HuH-7.5 (cell line): ENCODE data around the gene PEX11B.
"Not testable (repeated sequence)": the region's sequence is repeated elsewhere in the genome, so short reads cannot be mapped to it uniquely, and the experiment has no call there.

Source experiments
- DNase-seq: peaks from one replicate; pipeline ENCODE4 v3.0.0; 2011; ENCODE audit warnings: low spot score

Gene PEX11B

DNA sequence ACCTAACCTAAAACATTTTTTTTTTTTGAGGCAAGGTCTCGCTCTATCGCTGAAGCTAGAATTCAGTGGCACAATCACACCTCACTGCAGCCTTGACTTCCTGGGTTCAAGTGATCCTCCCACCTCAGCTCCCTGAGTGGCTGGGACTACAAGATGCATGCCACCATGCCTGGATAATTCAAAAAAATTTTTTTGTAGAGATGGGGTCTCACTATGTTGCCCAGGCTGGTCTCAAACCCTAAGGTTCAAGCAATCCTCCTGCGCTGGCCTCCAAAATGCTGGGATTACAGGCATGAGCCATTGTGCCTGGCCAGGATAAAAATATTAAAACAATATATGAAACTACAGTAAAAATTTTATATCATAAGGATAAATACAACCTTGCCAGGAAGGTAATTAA is 34.4 kb upstream of the PEX11B start:
- DNase-seq = no peak

DNA sequence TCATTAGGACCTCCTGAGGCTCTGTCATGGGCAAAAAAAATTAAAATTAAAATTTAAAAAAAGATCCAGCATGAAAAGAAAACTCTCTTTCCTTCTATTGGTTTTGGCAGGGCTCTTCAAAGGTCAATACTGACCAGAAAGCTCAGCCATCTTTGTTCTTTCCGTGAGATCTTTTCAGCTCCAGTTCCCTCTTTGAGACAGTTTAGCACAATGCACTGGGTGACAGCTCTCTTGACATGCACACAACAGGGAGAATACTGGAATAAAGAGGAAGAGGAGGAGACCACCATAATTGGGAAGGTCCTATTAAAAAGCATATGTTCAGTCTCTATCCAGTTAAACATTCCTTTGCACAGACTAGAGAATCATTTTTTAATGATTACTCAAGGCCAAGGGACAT is 33.0 kb upstream of the PEX11B start:
- no peak for DNase-seq

DNA sequence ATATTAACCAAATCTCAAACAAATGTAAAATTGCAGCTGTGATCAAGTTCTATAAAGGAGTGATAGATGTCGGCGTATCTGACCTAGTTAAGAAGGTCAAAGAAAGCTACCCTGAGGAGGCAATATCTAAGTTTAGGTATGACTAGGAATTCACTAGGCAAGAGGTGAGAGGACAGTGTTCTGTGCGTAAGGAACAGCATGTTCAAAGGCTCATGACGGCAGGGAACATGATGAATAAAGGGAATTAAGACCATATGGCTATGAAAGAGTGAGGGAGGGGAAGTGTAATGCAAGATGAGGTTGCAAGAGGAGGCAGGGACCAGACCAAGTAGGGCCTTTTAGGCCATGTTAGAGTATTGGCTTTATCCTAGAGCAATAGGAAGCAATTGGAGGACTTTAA is 30.7 kb upstream of the PEX11B start:
- no peak for DNase-seq

DNA sequence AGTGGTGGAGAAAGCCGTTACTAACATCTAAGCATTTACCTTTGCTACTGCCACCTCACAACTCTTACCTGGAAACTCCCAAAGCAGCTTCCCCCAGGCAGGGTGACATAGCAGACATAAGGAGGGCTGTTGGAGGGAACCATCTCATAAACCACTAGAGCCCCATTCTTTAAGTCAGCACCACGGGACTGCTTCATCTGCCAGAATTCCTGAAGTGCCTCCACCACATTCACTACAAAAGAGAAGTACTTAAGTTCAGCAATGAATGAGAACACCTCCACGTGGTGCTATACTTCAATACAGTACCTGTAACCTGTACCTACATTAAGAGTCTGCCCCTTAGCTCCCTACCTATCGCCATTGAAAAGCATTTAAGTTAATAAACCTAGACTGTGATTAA is 29.0 kb upstream of the PEX11B start:
- no peak for DNase-seq

DNA sequence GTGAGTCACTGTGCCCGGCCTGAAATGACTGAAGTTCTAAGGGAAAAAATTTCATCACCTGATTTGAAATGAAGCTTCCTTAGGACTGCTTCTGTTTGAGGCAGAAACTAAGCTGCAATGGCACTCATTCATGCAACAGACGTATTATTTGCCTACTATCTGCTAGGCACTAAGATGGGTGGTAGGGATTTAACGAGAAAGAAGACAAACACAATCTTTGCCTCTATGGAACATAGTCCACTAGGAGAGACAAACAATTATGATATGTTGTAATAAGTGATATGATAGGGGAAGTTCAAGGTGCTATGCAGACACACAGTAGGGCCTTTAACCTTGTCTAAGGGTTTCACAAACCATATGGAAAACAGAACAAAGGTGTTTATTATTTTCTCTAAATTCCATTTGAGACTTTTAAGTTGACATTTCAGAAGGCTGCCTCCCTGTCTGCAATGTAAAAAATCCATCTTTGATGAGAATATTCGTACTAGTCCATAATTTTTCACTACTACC is 28.0 kb upstream of the PEX11B start:
- DNase-seq = no peak

DNA sequence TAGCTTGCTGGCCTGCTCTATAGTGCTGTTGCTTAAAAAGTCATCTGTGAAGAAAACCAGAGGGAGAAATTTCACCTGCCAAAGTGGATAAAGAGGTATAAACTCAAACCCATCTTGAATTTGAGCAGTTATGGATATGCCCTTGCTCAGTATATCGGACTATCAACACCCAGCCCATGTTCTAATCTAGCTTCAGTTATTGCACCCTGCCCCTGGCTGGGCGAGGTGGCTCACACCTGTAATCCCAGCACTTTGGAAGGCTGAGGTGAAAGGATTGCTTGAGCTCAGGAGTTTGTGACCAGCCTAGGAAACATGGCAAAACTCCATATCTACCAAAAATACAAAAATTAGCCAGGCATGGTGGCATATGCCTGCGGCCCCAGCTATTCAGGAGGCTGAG is 26.0 kb upstream of the PEX11B start:
- no peak for DNase-seq

DNA sequence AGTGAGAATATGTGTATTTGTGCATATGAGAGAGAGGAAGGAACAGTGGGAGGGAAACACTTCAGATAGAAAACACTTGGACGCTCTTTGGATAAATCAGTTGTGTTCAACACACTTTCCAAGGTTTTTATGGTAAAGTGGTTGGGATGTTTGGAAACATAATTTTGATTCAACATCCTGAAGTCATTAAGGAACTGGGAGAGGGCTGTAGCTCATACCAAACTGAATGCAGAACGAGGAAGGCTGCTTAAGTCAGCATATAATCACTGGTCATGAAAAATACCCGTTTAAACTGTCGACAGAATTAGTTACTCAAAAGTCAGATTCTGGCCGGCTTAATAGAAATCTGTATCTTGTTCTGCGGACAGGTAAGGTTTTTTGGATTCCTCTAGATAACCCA is 24.4 kb upstream of the PEX11B start:
- DNase-seq = no peak

DNA sequence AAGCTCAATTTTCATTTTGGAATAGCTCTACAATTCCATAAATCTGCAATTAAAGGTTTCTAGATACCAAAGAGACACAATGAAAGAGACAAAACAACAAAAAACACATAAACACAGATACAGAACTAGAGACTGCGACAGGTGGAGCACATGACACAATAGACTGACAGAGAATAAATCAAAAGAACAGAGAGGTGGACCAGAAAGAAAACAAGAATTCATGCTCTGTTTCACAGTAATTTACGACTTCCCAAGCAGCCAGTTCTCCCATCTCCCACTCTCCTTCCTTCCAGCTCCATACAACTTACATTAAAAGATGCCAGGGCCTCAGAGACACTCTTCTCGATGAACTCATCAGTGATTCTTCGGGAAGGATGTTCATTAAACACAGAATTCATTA is 23.9 kb upstream of the PEX11B start:
- no peak for DNase-seq

DNA sequence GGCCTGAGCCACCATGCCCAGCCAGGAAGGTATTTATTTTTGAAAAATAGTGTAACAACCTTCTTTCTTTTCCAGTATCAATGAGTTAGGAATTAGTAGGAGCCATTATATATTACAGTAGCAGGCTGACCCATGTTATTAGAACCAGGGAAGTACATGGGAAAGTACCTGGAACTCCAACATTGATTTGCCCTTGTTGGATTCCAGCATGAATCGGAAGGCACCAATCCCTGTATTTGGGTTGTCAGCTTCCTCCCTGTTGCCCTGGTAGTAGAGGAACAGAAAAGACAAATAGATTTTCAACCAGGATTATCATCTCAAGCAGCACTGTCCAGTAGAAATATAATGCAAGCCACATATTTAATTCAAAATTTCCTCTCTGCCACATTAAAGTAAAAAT is 18.9 kb upstream of the PEX11B start:
- DNase-seq = no peak

DNA sequence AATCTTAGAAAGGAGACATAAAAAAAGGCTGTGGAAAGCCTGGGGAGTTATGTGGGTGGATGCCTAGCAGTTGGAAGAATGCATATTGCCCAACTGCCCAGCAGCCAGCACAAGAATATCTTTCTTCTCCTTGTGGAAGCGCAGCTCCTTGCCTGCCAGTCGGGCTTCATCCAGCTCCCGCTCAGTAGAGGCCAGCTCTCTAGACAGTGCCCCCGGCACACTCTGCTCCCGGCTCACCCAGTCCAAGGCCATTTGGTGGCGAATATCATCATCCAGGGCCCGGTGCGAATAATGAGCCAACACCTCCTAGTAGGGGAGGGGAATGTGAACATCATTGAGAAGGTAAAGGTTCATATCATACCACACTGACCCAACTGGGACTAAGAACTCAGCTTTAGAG is 17.7 kb upstream of the PEX11B start:
- DNase-seq = no peak

DNA sequence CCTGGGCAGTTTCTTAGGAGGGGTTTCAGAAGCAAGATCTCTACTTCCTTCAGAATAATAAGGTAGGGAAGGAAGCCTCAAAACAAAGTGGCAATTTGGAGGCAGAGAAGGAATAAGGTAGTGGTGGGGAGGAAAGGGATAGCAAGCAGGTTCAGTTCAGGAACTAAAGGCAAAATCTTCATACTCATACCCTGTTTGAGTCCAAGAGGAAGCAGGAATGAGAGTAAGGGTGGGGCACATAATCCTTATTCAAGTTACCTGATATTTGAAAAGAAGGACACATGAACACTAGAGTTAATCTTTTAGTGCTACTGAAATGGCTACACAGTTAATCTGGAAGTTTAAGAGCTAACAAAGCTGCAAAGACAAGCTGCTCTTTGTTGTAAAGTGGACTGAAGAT is 17.2 kb upstream of the PEX11B start:
- no peak for DNase-seq

DNA sequence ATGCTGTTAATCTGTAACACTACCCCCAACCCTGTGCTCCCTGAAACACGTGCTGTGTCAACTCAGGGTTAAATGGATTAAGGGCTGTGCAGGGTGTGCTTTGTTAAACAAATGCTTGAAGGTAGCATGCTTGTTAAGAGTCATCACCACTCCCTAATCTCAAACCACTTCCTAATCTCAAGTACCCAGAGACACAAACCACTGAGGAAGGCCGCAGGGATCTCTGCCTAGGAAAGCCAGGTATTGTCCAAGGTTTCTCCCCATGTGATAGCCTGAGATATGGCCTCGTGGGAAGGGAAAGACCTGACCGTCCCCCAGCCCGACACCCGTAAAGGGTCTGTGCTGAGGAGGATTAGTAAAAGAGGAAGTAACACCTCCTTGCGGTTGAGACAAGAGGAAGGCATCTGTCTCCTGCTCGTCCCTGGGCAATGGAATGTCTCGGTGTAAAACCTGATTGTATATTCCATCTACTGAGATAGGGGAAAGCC is 14.0 kb upstream of the PEX11B start:
- DNase-seq = not testable (repeated sequence)

DNA sequence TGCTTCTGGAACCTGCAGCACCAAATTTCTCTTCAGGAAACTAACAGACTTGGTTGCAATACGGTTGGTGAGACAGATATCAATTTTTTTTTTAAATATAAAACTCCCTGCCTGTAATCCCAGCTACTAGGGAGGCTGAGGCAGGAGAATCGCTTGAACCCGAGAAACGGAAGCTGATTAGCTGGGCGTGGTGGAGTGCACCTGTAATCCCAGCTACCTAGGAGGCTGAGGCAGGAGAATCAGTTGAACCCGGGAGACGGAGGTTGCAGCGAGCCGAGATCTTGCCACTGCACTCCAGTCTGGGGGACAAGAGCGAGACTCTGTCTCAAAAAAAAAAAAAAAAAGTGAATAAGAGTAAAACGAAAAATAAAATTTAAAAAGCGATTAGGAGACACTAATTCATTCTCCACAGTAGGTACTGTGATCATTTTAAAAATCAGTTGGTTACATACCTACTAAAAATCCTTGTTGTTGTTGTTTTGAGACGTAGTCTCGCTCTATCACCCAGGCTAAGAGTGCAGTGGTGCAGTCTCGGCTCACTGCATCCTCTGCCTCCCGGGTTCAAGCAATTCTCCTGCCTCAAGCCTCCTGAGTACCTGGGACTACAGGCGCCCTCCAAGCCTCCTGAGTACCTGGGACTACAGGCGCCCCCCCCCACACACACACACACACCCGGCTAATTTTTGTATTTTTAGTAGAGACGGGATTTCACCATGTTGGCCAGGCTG is 9.6 kb upstream of the PEX11B start:
- DNase-seq = no peak

DNA sequence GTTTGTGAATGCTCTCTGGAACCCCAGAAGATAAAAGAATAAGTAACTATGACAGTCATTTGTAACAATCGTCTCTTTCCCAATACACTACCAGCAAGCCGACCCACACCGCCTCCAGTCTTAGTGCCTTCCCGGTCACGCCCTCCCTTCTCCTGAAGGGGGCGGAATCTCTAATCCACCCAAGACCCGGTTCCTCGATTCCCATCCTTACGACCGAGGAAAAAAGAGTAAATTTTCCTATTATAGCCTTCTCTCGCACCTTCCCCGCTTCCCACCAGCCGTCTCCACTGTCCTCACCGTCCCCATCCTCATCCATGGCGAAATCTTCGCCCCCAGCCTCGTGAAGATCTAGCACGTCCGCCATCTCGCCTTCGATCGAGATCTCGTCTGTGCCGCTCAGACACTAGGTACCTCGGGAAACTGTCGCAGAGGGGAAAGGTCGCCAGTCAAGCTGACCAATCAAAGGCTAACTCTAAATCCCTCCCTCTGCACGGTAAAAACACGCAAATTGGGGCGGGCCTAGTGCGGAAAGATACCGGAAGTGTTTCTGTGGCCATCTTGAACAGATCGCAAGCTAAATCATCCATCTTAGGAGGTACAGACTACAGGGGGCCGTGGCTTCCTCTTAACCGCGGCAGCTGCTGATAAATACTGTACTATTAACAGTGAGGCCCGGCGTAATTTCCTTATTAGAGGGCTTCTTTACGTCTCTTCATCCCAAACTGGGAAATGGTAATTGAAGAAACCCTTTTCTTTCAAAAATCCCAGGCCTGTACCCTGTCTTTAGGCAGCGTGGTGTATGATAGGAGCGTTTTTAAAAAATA is 8.8 kb upstream of the PEX11B start, which contains the start of gene RBM8A:
Gene RBM8A (minus strand): TSS at position 422 of the 824 bp plus-strand sequence. CDS start 58 bp downstream, at position 364.
- DNase-seq = peak; percentile 68

DNA sequence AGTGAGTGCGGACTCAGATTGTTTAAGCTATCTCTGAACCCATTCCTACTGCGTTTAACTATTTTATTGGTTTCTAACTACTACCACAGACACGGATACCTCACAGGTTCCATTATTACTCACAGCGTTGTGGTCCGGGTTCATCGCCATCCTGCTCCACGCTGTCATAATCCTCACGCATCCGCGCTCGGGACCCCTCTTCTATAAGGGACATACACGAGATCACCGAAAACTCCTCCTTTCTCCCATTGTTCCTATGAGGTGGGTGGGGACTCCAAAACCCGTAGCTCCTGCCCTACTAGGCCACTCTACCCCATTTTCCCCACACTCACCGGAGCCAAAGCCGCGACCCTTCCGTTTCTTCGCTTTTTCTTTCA is 8.2 kb upstream of the PEX11B start:
- DNase-seq = no peak

DNA sequence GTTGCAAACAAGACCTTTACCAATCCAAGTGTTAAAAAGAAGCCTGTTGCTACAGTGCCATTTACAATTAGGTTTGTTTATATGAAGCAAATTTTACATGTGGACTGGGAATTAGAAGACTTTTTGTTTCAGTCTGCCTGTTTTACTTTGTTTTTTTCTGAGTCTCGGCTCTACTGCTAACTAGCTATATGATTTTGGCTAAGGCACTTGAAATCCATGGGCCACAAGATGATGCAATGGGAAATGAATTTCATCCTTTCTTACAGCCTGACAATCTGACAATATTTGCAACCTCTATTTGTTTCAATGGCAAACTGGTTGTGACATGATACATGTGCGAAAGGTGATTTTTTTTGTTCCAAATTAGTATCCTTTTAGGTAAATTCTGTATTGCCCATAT is 3.7 kb upstream of the PEX11B start:
- DNase-seq = no peak

DNA sequence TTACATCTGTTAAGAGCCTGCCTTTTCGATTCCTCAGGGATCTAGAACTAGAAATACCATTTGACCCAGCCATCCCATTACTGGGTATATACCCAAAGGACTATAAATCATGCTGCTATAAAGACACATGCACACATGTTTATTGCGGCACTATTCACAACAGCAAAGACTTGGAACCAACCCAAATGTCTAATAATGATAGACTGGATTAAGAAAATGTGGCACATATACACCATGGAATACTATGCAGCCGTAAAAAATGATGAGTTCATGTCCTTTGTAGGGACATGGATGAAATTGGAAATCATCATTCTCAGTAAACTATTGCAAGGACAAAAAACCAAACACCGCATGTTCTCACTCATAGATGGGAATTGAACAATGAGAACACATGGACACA is 1.8 kb upstream of the PEX11B start:
- DNase-seq = not testable (repeated sequence)

DNA sequence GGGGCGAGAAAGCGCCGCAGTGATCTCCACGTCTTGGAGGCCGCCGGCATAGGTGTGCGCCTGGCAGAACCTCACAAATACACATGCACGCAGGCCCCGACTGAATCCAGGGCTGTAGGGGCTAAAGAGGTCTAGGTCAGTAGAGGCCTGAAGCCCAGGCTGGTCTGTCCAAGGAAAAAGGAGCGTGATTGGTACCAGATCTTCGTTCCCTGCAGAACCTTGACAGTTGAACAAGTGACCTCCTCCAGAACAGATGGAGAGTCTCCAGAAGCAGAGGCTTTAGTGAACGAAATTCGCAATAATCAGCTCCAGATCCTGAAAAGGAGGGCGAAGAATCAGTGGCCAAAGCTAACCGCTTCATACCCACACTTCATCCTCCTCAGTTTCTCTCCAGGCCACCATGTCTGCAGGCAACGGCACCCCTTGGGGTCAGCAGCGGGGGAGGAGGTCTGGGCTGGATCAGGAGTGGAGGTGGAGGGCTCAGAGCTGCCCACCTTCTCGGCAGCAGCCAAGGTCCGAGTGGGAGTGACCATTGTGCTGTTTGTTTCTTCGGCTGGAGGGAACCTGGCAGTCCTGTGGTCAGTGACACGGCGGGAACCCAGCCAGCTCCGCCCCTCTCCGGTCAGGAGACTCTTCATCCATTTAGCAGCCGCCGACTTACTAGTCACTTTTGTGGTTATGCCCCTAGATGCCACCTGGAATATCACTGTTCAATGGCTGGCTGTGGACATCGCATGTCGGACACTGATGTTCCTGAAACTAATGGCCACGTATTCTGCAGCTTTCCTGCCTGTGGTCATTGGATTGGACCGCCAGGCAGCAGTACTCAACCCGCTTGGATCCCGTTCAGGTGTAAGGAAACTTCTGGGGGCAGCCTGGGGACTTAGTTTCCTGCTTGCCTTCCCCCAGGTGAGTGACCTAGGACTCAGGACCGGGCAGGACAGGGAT is 749 bp upstream of the PEX11B start:
- DNase-seq = peak; percentile 46

DNA sequence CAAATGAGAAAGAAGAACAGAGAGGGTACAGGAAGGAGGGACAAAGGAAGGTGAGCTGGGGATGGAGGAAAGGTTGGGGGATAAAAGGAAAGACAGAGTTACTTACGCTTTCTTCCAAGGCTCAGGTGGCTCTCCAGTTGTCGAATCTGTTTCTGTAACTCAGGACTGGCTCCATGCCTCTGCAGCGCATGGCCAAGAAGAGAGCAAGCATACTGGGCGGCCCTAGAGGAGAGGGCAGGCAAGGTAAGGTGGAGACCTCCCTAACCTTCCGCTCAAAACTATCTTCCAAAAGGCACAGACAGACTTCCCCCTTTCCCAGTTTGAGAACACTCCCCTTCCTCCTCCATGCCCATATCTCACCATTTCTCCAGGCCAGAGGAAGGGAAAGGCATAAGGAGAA is 922 bp downstream of the PEX11B start:
- DNase-seq = no peak

DNA sequence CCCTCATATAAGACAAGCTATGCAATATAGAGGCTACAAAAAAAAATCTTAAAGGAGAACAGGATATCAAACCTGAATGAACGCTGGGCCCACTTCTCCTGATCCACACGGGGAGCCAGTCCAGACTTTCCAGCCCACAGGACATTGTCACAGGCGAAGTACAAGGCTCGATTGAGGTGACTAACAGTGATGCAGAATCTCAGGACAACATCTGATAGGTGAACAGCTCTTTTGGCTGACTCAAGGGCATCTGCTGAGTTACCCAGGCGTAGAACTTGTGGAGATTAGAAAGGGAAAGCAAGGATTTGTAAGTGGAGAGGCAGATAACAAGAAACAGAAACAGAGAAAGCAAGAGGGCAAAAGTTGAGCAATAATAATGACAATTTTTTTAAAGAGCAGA is 1.8 kb downstream of the PEX11B start:
- no peak for DNase-seq

DNA sequence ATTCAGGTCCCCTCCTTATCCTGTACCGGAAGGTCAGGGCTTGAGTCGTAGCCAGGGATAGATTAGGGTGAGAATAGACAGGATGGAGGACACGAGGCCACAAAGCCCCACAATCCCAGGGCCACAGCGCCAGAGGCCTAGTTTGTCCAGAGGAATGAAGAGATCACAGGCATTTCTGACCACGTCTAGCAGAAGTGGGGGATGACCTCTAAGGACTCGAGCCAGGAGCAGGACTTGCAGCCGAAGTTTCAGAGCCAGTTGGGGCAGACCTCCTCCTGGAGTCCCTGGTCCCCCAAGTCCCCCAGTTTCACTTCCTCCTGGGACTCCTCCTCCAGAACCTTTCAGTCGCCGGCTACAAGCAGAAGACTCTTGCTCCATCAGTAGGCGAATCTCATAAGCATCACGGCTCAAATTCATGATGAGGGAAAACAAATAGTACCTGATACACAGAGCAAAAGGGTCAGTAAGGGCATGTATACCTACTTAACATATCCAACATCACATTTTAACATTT is 6.3 kb downstream of the PEX11B start:
- DNase-seq = no peak

DNA sequence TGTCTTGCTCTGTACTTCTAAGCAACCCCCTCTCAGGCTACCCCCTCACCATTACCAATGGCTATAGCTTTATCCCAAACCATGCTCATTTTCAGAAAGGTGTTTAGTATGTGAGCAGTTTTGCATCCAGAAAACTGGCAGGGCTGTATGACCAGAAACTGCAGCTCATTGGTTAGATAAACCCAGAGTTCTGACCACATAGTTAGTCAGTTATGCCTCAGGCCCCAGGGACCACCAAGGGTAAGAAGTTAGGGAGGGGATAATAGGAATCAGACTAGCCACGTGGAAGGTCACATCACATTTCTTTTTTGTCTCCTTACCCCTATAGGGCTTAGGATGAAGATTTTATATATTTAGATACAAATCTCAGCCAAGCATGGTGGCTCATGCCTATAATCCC is 9.9 kb downstream of the PEX11B start:
- DNase-seq = no peak
